ENCODE data around the gene AFF3.

AFF3 gene

GRCh38 chr2:99918389-99918788 is 224.0 kb downstream of the AFF3 start:
- no peak for DNase-seq

DNA sequence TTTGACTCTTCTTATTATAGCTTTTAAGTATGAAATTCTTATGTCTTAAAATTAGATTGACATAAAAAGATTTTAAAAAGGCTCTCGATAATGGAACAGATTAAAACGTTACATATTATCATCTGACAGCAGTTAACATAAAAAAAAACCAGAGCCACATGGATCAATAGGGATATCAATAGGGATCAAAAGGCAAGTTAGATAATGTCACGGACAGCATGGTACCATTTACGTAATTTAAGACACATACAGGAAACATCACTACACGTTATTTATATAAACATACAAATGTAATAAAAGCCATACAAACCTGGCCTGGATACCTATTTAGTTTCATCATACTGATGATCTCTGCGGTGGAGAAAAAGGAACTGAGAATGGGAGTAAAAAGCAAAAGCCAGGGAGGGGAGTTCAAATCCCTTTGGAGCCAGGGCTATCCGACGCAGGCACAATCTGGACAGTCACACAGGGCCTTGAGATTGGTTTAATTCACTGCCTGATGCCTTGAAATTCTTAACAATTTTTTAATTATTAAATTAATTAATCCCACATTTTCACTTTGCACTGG is 227.2 kb downstream of the AFF3 start:
- DNase-seq, result no peak

DNA sequence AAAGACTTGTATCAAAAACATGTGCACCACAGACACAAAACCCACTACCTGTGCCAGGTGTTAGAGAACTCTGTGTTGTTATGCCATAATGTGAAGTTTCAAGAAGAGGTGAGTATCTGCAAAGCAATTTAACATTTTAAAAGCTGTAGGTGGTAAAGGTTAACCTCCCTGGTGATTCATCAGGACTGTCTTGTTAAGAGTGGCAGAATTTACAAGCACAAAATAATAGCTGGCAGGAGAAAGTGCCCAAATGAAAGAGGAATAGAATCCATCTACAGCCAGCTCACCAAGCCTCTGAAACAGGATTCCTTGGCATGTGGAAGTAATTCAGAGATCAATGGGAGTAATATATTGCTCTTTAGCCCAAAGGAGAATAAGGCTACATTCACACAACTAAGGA is 230.7 kb downstream of the AFF3 start:
- no peak for DNase-seq

DNA sequence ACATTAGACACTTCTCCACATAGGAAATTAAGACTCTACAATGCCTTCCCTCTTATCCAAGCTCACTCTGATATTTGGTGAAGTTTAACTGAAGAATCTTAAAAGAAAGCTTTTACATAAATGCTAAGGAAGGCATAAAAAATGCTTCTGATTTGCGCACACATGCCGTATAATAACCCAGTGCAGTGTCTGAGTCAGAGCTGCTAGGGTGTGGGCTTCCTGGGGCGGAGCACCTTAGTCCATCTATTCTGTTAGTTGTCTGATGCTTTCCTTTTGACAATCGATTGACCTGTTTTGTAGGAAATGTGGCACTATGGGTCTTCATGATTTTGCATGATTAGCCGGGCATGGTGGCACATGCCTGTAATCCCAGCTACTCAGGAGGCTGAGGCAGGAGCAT is 231.5 kb downstream of the AFF3 start:
- DNase-seq, result no peak

DNA sequence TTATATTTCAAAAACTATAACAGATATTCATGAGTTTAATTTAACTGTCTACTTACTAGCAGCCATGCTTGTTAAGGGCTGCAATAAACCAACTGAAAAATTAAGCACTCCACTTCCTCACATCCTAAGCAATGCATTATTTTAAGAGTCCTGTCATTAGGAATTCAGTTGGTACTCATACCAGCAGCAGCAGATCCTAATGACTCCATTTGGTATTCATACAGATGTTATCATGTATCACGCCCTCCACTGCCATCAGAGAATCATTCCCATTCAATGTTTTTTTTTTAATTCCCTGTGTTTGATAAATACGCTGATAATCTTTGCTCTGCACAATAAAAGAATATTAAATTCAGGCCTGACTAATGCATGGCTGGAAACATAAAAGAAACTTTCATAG is 236.8 kb downstream of the AFF3 start:
- DNase-seq, result no peak

- DNase-seq, result no peak
Observed at GRCh38 chr2:99905025-99905424, 237.4 kb downstream of the AFF3 start.

DNA sequence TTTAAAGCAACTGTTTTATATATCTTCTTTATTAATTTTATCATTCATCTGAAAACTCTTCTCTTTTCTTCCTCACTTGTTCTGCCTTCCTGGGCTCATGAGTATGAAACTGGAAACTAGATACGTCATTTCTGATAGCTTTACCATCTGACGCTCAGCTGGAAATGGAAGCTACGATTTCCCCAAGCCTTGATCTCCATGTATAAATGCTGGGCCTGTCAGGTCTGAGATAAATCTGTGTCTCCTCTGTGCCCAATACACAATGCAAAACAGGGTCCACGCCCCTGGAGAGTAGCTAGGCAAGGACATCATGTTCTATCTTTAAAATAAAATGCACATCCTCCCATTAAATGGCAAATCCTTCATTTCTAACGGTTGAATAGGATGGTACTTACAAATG is 238.4 kb downstream of the AFF3 start:
- DNase-seq, result no peak

DNA sequence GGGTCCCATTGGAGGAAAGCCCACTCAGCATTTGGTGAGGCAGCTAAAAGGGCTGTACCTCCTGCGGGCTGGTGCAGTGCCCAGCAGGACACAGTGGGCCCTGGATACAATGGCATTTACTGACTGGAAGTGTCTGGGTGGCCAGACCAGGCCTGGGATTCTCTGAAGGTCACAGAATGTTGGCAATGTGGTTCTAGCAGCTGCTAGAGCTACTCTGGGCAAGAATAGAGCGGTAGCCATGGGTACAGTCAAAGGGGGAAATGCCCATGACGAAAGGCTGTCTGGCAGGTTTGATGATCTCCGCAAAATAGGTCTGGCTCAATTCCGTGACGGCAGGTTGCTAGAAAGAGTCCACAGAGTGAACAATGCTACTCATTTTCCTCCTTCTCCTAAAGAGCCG is 241.8 kb downstream of the AFF3 start:
- DNase-seq, result no peak

DNA sequence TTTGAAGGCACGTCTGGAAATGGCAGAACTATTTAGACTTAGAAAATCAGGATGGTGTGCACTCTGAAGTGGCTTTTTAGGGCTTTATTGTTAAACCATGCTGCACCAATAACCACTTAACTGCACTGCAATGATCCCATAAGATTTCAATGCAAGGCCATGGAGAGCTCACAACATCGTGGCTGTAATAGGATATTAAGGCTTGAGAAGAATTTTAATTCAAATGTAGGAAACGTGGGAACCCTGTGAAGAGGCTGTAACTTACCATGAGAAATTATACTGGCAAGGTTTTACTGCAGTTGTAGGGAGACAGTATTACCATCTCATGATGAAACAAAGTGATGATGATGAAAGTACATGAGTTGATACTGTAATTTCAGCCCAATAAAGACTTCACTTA is 242.5 kb downstream of the AFF3 start:
- DNase-seq, result no peak

GRCh38 chr2:99899058-99899855 is 243.1 kb downstream of the AFF3 start:
- no peak for DNase-seq

- no peak for DNase-seq
Observed at GRCh38 chr2:99898336-99899048, 243.9 kb downstream of the AFF3 start.

DNA sequence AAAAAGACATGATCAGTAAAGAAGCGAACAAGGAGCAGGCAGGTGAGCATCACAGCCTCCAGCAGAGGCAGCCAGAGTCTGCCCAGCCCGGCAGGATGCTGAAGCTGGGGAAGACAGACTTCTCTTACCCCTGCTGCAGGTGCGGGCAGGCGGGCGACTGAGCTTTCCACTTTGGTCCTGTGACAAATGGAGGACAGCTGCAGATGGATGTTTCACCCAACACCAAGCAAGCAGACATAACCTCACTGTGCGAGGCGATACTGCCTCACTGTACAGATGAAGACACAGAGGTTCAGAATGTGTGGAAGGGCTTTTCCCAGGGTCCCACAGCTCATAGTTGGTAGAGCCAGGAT is 251.0 kb downstream of the AFF3 start:
- no peak for DNase-seq

DNA sequence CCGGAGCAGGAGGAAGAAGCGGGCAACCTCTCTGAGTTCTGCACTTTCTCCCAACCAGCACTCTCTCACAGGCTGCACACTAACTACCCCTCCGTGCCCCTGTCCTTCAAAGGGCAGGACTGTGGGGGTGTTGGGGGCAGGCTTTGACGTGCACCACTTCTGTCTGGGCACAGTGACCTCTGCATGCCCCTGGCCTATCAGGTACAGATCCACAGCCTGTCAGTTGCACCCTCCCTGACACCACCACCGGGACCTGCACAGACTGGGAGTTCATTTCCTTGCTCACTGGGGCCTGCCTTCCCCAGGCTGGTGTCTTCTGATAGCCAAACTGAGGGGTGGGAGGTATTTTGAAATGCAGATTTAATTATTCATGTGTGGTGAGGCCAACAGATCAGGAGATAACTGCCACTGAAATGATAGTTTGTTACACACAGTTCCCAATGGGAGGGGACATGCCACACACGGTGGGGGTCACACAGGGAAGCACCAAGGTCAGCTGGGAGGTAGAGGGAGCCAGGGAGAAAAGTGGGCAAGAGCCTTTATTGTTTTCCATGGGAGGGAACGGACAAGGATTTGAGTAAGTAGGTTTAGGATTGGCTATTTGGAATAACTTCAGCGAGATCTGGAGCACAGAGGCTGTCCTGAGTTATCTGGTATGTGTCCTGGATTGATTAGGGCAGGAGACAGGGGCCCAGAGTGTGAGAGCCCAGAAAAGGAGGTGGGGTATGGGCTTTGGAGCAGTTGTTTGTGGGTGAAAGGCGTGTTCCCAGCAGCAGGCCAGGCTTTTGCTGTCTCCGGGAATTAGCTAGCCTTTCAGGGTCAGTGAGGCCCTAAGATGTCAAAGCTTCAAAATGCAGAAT is 251.6 kb downstream of the AFF3 start:
- DNase-seq, result no peak

DNA sequence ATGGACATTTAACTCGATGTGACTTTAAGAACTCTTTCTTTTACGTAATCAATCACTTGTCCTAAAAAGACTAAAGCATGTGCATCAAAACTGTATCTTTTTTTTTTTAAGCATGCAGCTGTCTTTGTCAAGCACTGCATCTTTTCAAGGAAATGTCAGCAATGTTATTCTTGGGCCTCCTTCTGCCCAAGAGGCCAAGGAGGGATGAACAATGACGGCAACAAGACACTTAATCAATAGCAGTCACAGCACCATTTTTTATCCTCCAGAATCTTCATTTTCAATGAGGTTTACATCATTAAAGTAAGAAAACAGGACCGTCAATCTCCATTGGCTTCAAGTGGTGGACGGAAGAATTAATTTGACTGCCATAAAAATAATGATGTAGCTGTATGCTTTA is 253.8 kb downstream of the AFF3 start:
- no peak for DNase-seq

DNA sequence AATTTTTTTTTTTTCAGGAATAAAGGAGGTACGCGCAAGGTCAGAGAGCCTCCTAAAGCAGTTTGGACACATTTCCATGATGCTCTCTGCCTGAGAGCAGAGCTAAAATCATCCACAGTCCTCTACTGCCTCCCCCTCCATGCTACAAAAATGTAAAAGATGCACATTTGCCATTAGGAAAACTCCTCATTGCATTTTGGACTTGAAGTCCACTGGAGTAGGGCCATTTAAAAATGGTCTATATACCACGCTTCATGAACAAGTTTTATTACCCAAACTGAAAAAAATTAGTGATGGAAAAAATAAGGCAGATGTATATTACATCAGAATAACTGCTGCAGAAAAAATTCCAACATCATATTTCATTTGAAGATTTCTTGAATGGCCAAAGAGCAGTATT is 256.0 kb downstream of the AFF3 start:
- DNase-seq, result no peak

- DNase-seq, result no peak
Observed at GRCh38 chr2:99883358-99883757, 259.0 kb downstream of the AFF3 start.

- no peak for DNase-seq
Observed at GRCh38 chr2:99881901-99882591, 260.3 kb downstream of the AFF3 start.

GRCh38 chr2:99880964-99881294 is 261.5 kb downstream of the AFF3 start:
- no peak for DNase-seq

DNA sequence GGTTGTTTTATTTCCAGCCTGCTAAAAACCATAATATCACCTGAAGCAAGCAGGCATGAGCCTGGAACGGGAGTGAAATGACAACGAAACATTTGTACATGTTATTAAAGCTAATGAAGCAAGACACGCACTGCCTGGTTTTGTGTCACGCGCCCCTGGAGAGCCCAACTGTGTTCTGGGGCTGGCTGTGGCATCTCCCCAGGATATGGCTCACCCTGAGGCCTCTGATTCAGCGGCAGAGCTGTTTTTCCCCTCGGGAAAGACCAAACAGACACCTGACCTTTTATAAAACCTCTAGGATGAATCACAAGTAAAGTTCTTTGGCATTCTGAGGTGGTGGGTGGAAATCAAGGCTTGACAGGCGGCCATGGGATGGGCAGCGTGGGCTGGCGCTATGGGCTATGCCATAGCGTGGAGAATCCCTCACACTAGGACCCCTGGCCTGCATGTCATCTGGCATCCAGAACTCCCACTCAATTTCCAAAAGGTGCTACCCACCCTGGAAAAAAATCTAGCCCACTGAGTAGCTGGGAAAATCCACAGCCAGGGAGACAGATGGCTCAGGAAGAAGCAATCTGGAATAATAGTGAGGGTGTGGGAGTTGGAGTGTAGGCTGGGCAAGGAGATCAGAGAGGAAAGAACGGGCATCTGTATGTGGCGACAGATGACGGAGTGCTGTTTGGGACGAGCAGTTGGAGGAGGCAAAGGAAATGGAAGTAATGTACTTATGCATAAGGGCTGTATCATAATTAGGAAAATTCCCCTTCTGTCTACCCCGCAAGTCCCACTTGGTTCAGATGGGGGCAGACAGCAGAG is 262.0 kb downstream of the AFF3 start:
- no peak for DNase-seq

- no peak for DNase-seq
Observed at GRCh38 chr2:99879481-99879880, 262.9 kb downstream of the AFF3 start.

GRCh38 chr2:99878581-99879350 is 263.6 kb downstream of the AFF3 start:
- DNase-seq, result no peak

Measured in activated gamma-delta T cell treated with Interleukin-2 at 50 U/mL for 16 hours (primary cell).